ENCODE data around the gene OR1F1.

The OR1F1 gene

GRCh38 chr16:3145660-3146059 lies 42.3 kb upstream of the OR1F1 start:
- TF ChIP-seq, protein P1, sequence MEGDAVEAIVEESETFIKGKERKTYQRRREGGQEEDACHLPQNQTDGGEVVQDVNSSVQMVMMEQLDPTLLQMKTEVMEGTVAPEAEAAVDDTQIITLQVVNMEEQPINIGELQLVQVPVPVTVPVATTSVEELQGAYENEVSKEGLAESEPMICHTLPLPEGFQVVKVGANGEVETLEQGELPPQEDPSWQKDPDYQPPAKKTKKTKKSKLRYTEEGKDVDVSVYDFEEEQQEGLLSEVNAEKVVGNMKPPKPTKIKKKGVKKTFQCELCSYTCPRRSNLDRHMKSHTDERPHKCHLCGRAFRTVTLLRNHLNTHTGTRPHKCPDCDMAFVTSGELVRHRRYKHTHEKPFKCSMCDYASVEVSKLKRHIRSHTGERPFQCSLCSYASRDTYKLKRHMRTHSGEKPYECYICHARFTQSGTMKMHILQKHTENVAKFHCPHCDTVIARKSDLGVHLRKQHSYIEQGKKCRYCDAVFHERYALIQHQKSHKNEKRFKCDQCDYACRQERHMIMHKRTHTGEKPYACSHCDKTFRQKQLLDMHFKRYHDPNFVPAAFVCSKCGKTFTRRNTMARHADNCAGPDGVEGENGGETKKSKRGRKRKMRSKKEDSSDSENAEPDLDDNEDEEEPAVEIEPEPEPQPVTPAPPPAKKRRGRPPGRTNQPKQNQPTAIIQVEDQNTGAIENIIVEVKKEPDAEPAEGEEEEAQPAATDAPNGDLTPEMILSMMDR (conservative IDR thresholded peaks at IDR 0.05; ENCODE audit: control insufficient read depth, insufficient read depth, low read depth, low read length): no peak
- no peak overlapping the region for H3K4me3 ChIP-seq (ENCODE audit: control insufficient read depth, low read depth, low read length)
- no peak for DNase-seq (ENCODE audit: low read depth)

DNA sequence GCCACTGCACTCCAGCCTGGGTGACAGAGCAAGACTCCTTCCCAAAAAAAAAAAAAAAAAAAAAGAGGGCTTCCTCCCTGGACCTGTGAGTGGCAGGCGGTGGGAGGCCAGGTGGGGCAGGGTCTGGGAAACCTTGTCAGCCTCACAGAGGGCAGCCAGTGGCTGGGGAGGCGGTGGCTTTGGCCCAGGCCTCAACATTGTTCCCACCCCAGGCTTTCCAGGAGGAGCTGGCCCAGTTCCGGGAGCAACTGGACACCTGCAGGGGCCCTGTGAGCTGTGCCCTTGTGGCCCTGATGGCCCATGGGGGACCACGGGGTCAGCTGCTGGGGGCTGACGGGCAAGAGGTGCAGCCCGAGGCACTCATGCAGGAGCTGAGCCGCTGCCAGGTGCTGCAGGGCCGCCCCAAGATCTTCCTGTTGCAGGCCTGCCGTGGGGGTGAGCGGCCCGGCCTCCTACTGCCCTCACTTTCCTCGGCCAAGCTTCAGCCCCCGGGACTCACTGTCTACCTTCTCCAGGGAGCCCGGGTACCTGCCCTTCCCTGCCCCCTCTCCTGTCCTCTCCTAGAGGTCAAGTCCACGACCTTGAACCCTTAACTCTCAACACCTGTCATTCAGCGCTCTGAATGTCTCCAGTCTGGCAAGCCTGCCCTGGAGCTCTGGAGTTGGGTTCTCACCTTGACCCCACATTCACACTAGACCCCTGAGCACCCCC lies 40.8 kb upstream of the OR1F1 start:
- TF ChIP-seq, protein P1 (conservative IDR thresholded peaks at IDR 0.05; ENCODE audit: control insufficient read depth, insufficient read depth, low read depth, low read length): no peak
- no peak for DNase-seq (ENCODE audit: low read depth)
- no peak overlapping the region for H3K4me3 ChIP-seq (ENCODE audit: control insufficient read depth, low read depth, low read length)

DNA sequence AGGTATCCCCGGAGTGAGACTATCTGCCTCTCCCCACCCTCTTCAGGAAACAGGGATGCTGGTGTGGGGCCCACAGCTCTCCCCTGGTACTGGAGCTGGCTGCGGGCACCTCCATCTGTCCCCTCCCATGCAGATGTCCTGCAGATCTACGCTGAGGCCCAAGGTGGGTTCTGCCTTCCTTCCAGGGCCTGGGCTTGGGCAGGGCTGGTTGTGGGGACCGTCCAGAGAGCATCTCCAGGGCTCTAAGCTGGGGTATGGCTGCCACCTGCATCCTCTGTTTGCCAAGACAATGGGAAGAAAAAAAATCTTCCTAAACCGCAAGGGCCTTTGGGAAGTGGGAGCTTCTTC lies 40.3 kb upstream of the OR1F1 start:
- TF ChIP-seq, protein P1 (conservative IDR thresholded peaks at IDR 0.05; ENCODE audit: control insufficient read depth, insufficient read depth, low read depth, low read length): no peak
- DNase-seq (ENCODE audit: low read depth): no peak
- H3K4me3 ChIP-seq (ENCODE audit: control insufficient read depth, low read depth, low read length): no peak overlapping the region

DNA sequence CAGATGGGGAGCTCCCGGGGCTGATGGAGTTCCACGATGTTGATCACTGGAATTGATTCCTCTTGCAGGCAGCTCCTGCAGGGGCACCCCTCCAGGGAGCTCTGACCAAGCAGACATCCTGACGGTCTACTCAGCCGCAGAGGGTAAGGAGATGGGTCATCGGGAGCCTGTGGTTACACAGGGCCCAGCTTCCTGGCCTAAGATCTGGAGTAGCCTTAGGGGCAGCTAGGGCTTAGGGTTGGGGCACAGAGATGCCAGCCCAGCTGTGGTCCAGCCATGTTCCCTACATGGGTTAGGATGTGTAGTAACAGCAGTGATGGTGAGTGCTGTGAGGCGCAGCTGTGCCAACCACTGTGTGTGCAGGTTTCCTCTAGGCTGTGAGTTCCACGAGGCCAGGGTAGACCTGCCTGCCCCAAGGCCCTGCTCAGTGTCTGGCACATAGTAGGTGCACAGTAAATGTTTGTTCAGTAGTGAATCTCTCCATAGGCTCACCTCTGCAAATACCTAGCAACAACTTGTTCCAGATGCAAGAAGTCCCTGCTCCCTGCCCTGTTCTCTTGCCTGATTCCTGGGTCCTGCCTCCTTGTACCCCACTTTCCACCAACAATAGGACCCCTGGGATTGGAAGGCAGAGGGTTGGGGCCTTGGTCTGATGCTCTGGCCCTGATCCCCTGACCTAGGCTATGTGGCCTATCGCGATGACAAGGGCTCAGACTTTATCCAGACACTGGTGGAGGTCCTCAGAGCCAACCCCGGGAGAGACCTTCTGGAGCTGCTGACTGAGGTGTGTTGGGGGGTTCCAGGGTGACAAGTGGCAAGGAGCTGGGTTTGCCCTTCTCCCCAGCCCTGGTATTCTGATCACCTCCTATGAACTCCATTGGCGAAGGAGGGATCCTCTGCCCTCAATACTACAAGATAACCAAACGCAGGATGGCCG lies 39.5 kb upstream of the OR1F1 start:
- no peak for DNase-seq (ENCODE audit: low read depth)
- TF ChIP-seq, protein P1 (conservative IDR thresholded peaks at IDR 0.05; ENCODE audit: control insufficient read depth, insufficient read depth, low read depth, low read length): no peak

DNA sequence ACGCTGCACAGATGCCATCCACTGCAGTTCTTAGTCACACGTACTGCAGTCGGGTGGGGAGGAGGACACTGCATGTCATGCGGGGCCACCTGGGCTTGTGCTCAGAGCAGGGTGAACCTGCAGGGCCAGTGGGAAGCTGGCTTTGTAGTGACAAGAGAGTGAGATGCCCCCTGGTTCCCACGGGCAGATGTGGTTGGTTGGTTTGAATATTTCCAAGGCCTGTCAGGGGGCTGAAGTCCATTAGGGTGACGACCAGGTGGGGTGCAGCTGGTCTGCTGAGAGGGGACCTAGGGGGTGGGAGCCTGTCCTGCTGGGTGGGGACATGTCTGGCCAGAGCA lies 38.8 kb upstream of the OR1F1 start:
- TF ChIP-seq, protein P1 (conservative IDR thresholded peaks at IDR 0.05; ENCODE audit: control insufficient read depth, insufficient read depth, low read depth, low read length): no peak
- H3K4me3 ChIP-seq (ENCODE audit: control insufficient read depth, low read depth, low read length): no peak overlapping the region
- no peak for DNase-seq (ENCODE audit: low read depth)

More for the DNA sequence above, 39.5 kb upstream of the OR1F1 start:
- H3K4me3 ChIP-seq (ENCODE audit: control insufficient read depth, low read depth, low read length): no peak overlapping the region

GRCh38 chr16:3149630-3150345 lies 38.2 kb upstream of the OR1F1 start:
- TF ChIP-seq, protein P1 (conservative IDR thresholded peaks at IDR 0.05; ENCODE audit: control insufficient read depth, insufficient read depth, low read depth, low read length): no peak
- peak; percentile 53 for DNase-seq (ENCODE audit: low read depth)
- peak overlapping the region; percentile 80 for H3K4me3 ChIP-seq (ENCODE audit: control insufficient read depth, low read depth, low read length)

Measured in fibroblast of mammary gland (primary cell).